Immature natural killer cell (primary cell): ENCODE results near the gene UGT1A10. TPM values are rescaled to one million over a fixed set of nuclear protein-coding genes. Genes with fewer than 3 reads are reported as not detected.

Source experiments
- DNase-seq, 3 donors: peaks; one replicate each; pipeline ENCODE4 v3.0.0; 2022; ENCODE audit warnings: mixed read lengths in 1 of 3
- H3K27ac Mint-ChIP-seq, 6 donors: one replicate each; pipeline ENCODE4 v1.8.0; 2020; ENCODE audit warnings: mixed read lengths in 6 of 6, mild to moderate bottlenecking in 5 of 6, inconsistent platforms in 4 of 6, moderate library complexity in 3 of 6
- H3K27me3 Mint-ChIP-seq, 3 donors: one replicate each; pipeline ENCODE4 v1.8.0; 2020 to 2021; ENCODE audit warnings: low read depth in 3 of 3, mild to moderate bottlenecking in 3 of 3, mixed read lengths in 3 of 3, moderate library complexity in 3 of 3, inconsistent platforms in 1 of 3
- H3K36me3 Mint-ChIP-seq, 3 donors: one replicate each; pipeline ENCODE4 v1.8.0; 2020; ENCODE audit warnings: mixed read lengths in 3 of 3, inconsistent platforms in 2 of 3, mild to moderate bottlenecking in 2 of 3
- H3K4me1 Mint-ChIP-seq, 2 donors: one replicate each; pipeline ENCODE4 v1.8.0; 2020; ENCODE audit warnings: inconsistent platforms in 2 of 2, mild to moderate bottlenecking in 2 of 2, mixed read lengths in 2 of 2, moderate library complexity in 1 of 2
- H3K4me3 Mint-ChIP-seq, 5 donors: one replicate each; pipeline ENCODE4 v1.8.0; 2020; ENCODE audit warnings: mild to moderate bottlenecking in 5 of 5, mixed read lengths in 5 of 5, inconsistent platforms in 3 of 5, moderate library complexity in 3 of 5
- H3K9me3 Mint-ChIP-seq, 6 donors: one replicate each; pipeline ENCODE4 v1.8.0; 2020; ENCODE audit warnings: mild to moderate bottlenecking in 6 of 6, mixed read lengths in 6 of 6, inconsistent platforms in 4 of 6, moderate library complexity in 3 of 6
- polyA plus RNA-seq, 3 donors: library from polyadenylated mRNA; unstranded; fragments of 300-500 nt; fragmentation: Illumina TruSeq; gene quantifications; one replicate each; pipeline ENCODE4 v1.2.3, GENCODE V29; 2021

The UGT1A10 gene
- polyA plus RNA-seq, 3 donors from 2014 or later, result not detected

GRCh38 chr2:233766416-233766815 lies 130.2 kb downstream of the UGT1A10 start:
- no peak for DNase-seq
- Mint-ChIP-seq H3K36me3 (no peaks in the 10 kb centered on the region), H3K9me3 (peaks cover 0 to 2% (median 0%) of the 10 kb centered on the region in 6 donors), H3K4me3 (no peak overlapping the region), H3K27me3 (peaks cover 0 to 17% (median 3%) of the 10 kb centered on the region in 3 donors), H3K27ac (no peak overlapping the region), H3K4me1 (no peaks in the 10 kb centered on the region)

- Mint-ChIP-seq H3K9me3 (peaks cover 0 to 2% (median 0%) of the 10 kb centered on the region in 6 donors), H3K36me3 (no peaks in the 10 kb centered on the region), H3K4me3 (no peak overlapping the region), H3K27me3 (peaks cover 0 to 17% (median 8%) of the 10 kb centered on the region in 3 donors), H3K4me1 (no peaks in the 10 kb centered on the region), H3K27ac (no peak overlapping the region)
- DNase-seq, result no peak
Measured at GRCh38 chr2:233768076-233768475, 131.8 kb downstream of the UGT1A10 start.

- H3K9me3 Mint-ChIP-seq, result peaks cover 0 to 2% (median 0%) of the 10 kb centered on the region in 6 donors
- H3K4me3 Mint-ChIP-seq, result no peak overlapping the region
- peaks cover 0 to 13% (median 6%) of the 10 kb centered on the region in 3 donors for H3K27me3 Mint-ChIP-seq
- H3K27ac Mint-ChIP-seq, result no peak overlapping the region
- H3K4me1 Mint-ChIP-seq, result no peaks in the 10 kb centered on the region
- H3K36me3 Mint-ChIP-seq, result no peaks in the 10 kb centered on the region
- DNase-seq, result no peak
Measured at GRCh38 chr2:233769260-233769659, 133.0 kb downstream of the UGT1A10 start.

DNA sequence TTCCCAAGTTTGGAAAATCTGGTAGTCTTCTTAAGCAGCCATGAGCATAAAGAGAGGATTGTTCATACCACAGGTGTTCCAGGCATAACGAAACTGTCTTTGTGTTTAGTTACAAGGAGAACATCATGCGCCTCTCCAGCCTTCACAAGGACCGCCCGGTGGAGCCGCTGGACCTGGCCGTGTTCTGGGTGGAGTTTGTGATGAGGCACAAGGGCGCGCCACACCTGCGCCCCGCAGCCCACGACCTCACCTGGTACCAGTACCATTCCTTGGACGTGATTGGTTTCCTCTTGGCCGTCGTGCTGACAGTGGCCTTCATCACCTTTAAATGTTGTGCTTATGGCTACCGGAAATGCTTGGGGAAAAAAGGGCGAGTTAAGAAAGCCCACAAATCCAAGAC lies 135.9 kb downstream of the UGT1A10 start:
- H3K27me3 Mint-ChIP-seq, result peaks cover 0 to 12% (median 8%) of the 10 kb centered on the region in 3 donors
- peaks cover 0 to 4% (median 0%) of the 10 kb centered on the region in 3 donors for H3K36me3 Mint-ChIP-seq

GRCh38 chr2:233772583-233772982 lies 136.3 kb downstream of the UGT1A10 start:
- Mint-ChIP-seq H3K9me3 (peaks cover 0 to 8% (median 0%) of the 10 kb centered on the region in 6 donors), H3K4me1 (no peaks in the 10 kb centered on the region), H3K27ac (no peak overlapping the region), H3K27me3 (peaks cover 0 to 12% (median 8%) of the 10 kb centered on the region in 3 donors), H3K4me3 (no peak overlapping the region), H3K36me3 (peaks cover 0 to 4% (median 0%) of the 10 kb centered on the region in 3 donors)
- DNase-seq, result no peak

More for the DNA sequence above, 135.9 kb downstream of the UGT1A10 start:
- H3K4me1 Mint-ChIP-seq, result no peaks in the 10 kb centered on the region
- no peak overlapping the region for H3K27ac Mint-ChIP-seq
- H3K4me3 Mint-ChIP-seq, result no peak overlapping the region
- no peak for DNase-seq
- H3K9me3 Mint-ChIP-seq, result peaks cover 0 to 8% (median 0%) of the 10 kb centered on the region in 6 donors

GRCh38 chr2:233773854-233774253 lies 137.6 kb downstream of the UGT1A10 start:
- Mint-ChIP-seq H3K27ac (no peak overlapping the region), H3K27me3 (peaks cover 3 to 20% (median 8%) of the 10 kb centered on the region in 3 donors), H3K9me3 (peaks cover 0 to 8% (median 0%) of the 10 kb centered on the region in 6 donors), H3K36me3 (peaks cover 0 to 4% (median 0%) of the 10 kb centered on the region in 3 donors), H3K4me1 (no peaks in the 10 kb centered on the region), H3K4me3 (no peak overlapping the region)
- no peak for DNase-seq

DNA sequence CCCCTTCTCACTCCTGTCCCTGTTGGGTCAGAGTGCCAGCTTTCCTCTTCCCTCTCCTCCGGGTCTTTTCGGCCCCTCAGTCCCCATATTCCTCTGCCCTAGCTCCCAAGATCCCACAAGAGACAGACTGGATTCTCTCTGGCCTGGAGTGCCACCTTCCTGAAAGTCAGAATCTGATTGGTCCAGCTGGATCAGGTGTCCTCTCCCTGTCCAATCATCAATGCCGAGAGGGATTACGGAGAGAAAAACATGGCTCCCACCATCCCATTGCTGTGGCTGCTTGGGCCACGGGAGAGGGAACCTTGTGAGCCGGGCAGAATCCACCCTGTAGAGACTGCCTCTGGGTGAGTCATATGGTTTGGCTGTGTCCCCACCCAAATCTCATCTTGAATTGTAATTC lies 139.2 kb downstream of the UGT1A10 start:
- Mint-ChIP-seq H3K4me1 (no peaks in the 10 kb centered on the region), H3K36me3 (peaks cover 0 to 4% (median 0%) of the 10 kb centered on the region in 3 donors), H3K27ac (no peak overlapping the region), H3K4me3 (no peak overlapping the region), H3K9me3 (peaks cover 0 to 8% (median 0%) of the 10 kb centered on the region in 6 donors), H3K27me3 (peaks cover 3 to 18% (median 9%) of the 10 kb centered on the region in 3 donors)
- DNase-seq, result no peak

DNA sequence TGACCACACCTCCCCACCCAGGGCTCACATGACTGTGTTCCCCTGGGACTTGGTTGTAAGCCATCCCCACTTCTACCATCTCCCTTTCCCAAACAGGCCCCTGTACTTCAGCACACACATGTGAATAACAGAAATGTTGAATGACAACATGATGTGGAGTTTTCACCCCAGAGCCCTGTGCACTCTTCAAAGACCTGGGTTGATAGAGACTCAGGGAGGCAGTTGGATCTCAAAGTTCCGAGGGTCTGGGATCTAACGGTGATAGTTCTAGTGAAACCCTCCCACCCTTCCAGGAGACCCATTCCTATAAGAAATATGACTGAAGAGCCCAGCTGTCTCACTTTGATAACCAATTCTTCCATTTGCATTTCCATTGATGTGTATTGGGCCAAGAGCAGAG lies 141.8 kb downstream of the UGT1A10 start, which contains the start of gene MROH2A:
Gene MROH2A, plus strand, starts transcription at position 301 of the 400 bp plus-strand sequence. CDS start 1,029 bp downstream, outside the sequence.
- H3K4me3 Mint-ChIP-seq, result no peak within 1 kb of the TSS
- peaks cover 0 to 4% (median 0%) of the 10 kb centered on the region in 3 donors for H3K36me3 Mint-ChIP-seq

GRCh38 chr2:233779722-233780121 lies 143.5 kb downstream of the UGT1A10 start:
- Mint-ChIP-seq H3K27ac (no peak overlapping the region), H3K36me3 (peaks cover 0 to 4% (median 0%) of the 10 kb centered on the region in 3 donors), H3K27me3 (peaks cover 3 to 18% (median 3%) of the 10 kb centered on the region in 3 donors), H3K9me3 (peaks cover 0 to 8% (median 0%) of the 10 kb centered on the region in 6 donors), H3K4me1 (no peaks in the 10 kb centered on the region), H3K4me3 (no peak overlapping the region)
- DNase-seq, result no peak

More for the DNA sequence above, 141.8 kb downstream of the UGT1A10 start, which contains the start of gene MROH2A:
- Mint-ChIP-seq H3K9me3 (peaks cover 0 to 8% (median 0%) of the 10 kb centered on the region in 6 donors), H3K27me3 (peaks cover 3 to 12% (median 5%) of the 10 kb centered on the region in 3 donors), H3K4me1 (no peaks in the 10 kb centered on the region), H3K27ac (no peak within 1 kb of the TSS)
- no peak for DNase-seq

DNA sequence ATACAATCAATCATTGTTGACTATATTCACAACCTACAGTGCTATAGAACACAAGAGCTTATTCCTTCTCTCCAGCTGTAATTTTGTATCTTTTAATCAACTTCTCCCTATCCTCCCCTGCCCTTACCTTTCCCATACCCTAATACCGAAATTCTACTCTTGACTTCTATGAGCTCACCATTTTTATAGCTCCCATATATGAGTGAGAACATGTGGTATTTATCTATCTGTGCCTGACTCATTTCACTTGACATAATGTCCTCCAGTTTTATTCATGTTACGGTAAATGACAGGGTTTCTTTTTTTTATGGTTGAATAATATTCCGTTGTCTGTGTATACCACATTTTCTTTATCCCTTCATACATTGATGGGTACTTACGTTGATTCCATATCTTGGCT lies 144.5 kb downstream of the UGT1A10 start:
- Mint-ChIP-seq H3K4me1 (no peaks in the 10 kb centered on the region), H3K4me3 (no peak overlapping the region), H3K27me3 (peaks cover 1 to 16% (median 3%) of the 10 kb centered on the region in 3 donors), H3K27ac (no peak overlapping the region), H3K36me3 (peaks cover 0 to 2% (median 0%) of the 10 kb centered on the region in 3 donors), H3K9me3 (peaks cover 0 to 3% (median 0%) of the 10 kb centered on the region in 6 donors)
- no peak for DNase-seq

GRCh38 chr2:233789554-233789953 lies 153.3 kb downstream of the UGT1A10 start:
- H3K9me3 Mint-ChIP-seq, result no peaks in the 10 kb centered on the region
- DNase-seq, result no peak
- no peaks in the 10 kb centered on the region for H3K36me3 Mint-ChIP-seq
- H3K4me3 Mint-ChIP-seq, result no peak overlapping the region
- no peak overlapping the region for H3K27ac Mint-ChIP-seq
- H3K4me1 Mint-ChIP-seq, result no peaks in the 10 kb centered on the region
- H3K27me3 Mint-ChIP-seq, result peaks cover 0 to 7% (median 2%) of the 10 kb centered on the region in 3 donors

DNA sequence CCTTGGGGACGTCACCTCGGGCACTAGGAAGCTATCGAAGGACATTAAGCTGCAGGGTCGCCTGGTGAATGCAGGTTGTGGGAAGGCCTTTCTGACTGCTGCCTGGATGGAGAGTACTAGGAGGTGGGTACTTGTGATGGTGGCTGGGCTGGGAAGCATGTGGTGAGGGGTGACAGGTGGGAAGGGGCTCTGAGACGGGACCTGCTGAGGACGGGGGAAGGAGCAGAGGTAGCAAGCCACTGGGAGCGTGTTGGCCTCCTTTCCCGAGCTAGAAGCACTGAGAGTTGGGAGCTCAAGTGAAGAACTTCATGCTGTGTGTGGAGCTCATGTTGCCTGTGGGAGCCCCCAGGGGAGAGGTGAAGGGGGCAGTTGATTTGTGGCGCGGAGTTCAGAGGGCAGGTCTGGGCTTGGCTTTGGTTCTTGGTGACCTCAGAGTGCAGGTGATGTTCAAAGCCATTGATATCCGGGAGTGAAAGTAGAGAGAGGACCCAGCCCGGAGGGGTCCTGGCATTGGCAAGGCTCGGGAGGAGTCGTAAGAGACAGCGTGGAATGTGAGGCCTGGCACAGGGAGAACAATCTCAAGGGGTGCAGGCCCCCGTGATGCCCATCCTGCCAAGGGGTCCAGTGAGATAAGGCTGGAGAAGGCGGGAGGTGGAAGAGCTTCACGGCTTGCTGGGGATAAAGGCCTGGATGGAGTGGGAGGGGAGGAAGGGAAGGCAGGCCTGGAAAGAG lies 155.1 kb downstream of the UGT1A10 start:
- Mint-ChIP-seq H3K4me3 (no peak overlapping the region), H3K9me3 (no peaks in the 10 kb centered on the region), H3K4me1 (no peaks in the 10 kb centered on the region), H3K27ac (no peak overlapping the region), H3K27me3 (peaks cover 0 to 3% (median 2%) of the 10 kb centered on the region in 3 donors), H3K36me3 (no peaks in the 10 kb centered on the region)
- no peak for DNase-seq

DNA sequence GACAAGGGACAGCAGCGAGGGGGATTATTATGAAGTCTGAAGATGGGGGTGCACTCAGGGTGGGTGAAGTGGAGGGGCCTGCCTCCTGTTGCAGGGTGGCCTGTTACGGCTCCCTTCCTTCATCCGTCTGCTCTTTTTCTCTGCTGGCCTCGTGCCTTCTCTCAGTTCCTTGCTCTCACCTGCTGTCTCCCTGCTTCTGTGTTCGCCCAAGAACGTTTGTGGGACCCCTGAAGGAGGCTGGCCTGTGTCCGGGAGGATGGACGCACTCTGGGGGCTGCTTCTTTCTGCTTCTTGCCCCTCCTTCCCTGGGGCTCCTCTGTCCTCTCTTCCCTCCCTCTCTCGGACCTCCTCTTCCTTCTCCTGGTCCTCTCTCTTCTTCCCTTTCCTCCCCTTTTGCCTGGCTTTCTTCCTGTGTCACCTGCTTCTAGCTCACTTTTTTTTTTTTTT lies 155.7 kb downstream of the UGT1A10 start:
- H3K9me3 Mint-ChIP-seq, result no peaks in the 10 kb centered on the region
- H3K4me1 Mint-ChIP-seq, result no peaks in the 10 kb centered on the region
- H3K27me3 Mint-ChIP-seq, result peaks cover 0 to 2% (median 2%) of the 10 kb centered on the region in 3 donors
- no peak for DNase-seq
- no peak overlapping the region for H3K27ac Mint-ChIP-seq
- H3K36me3 Mint-ChIP-seq, result no peaks in the 10 kb centered on the region
- no peak overlapping the region for H3K4me3 Mint-ChIP-seq

DNA sequence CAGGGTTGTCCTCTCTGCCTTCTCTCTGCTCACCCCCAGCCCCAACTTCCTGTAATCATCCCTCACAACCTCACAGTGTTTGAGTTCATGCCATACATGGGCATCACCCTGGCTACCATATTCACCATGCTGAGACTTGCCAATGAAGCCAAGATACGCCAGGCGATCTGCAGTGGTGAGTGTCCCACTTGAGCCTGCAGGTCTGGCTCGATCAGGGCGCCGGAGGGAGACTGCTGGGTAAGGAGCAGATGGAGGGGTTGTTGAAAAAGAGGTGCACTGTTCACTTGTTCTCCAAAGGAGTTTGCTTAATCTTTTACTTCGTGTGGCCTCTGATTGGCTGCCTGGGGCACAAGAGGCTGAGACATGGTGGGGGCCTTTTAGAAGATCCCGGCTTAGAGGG lies 156.5 kb downstream of the UGT1A10 start:
- no peaks in the 10 kb centered on the region for H3K36me3 Mint-ChIP-seq
- no peak overlapping the region for H3K4me3 Mint-ChIP-seq
- H3K27me3 Mint-ChIP-seq, result peaks cover 0 to 2% (median 2%) of the 10 kb centered on the region in 3 donors
- no peak for DNase-seq
- H3K4me1 Mint-ChIP-seq, result no peaks in the 10 kb centered on the region
- no peaks in the 10 kb centered on the region for H3K9me3 Mint-ChIP-seq
- H3K27ac Mint-ChIP-seq, result no peak overlapping the region
